Upper lobe of left lung (tissue), 6 donors: Measurements from ENCODE around the gene GMDS. TPM values are rescaled to one million over a fixed set of nuclear protein-coding genes. Genes with fewer than 3 reads are reported as not detected.
A peak's percentile ranks its signal among the peaks of the same experiment; 100 is the strongest.

Experiments
- ATAC-seq, 2 donors: fragments of 200-7000 bp; cut with Tn5 transposase; one replicate each; pipeline ENCODE4 v1.9.1; 2022; ENCODE audit warnings: mild to moderate bottlenecking in 2 of 2, moderate library complexity in 2 of 2; ENCODE audit not compliant: low FRiP score in 2 of 2
- DNase-seq, 2 donors: peaks; one replicate each; pipeline ENCODE4 v3.0.0-alpha.2; 2019 to 2020
- H3K27ac ChIP-seq, 4 donors: fragments of 200-600 bp; sonication (generic); one replicate each; pipeline ENCODE4 v1.5.1; 2016 to 2019
- H3K27me3 ChIP-seq, 4 donors: fragments of 200-600 bp; sonication (generic); one replicate each; pipeline ENCODE4 v1.5.1; 2017 to 2019
- H3K36me3 ChIP-seq, 4 donors: fragments of 200-600 bp; sonication (generic); one replicate each; pipeline ENCODE4 v1.5.1; 2016 to 2019
- H3K4me1 ChIP-seq, 4 donors: fragments of 200-600 bp; sonication (generic); one replicate each; pipeline ENCODE4 v1.5.1; 2018 to 2019
- H3K4me3 ChIP-seq, 4 donors: fragments of 200-600 bp; sonication (generic); one replicate each; pipeline ENCODE4 v1.5.1; 2017 to 2019; ENCODE audit warnings: mild to moderate bottlenecking in 2 of 4, moderate library complexity in 1 of 4
- H3K9me3 ChIP-seq, 4 donors: fragments of 200-600 bp; sonication (generic); one replicate each; pipeline ENCODE4 v1.5.1; 2018 to 2019
- CTCF ChIP-seq, 6 experiments: fragments of 450-650 bp in 4 of 6; fragments of 200-600 bp in 2 of 6; sonication (generic) in 2 of 6; IDR thresholded peaks; one replicate each; pipeline ENCODE4 v1.5.1; 2016 to 2019; ENCODE audit warnings: antibody characterized with exemption in 6 of 6
- EP300 ChIP-seq, 4 donors: sonication (generic); formaldehyde crosslinking; IDR thresholded peaks; one replicate each; pipeline ENCODE4 v1.5.1; 2017; ENCODE audit warnings: antibody characterized with exemption in 4 of 4, control low read depth in 2 of 4
- POLR2A ChIP-seq, 4 donors: fragments of 450-650 bp; IDR thresholded peaks; one replicate each; pipeline ENCODE4 v1.5.1; 2016 to 2017; ENCODE audit warnings: antibody characterized with exemption in 4 of 4, mild to moderate bottlenecking in 2 of 4
- POLR2AphosphoS5 ChIP-seq, 2 donors: sonication (generic); formaldehyde crosslinking; IDR thresholded peaks; one replicate each; pipeline ENCODE4 v1.5.1; 2017; ENCODE audit warnings: antibody characterized with exemption in 2 of 2
- WGBS, 2 donors: methylation state at CpG; one replicate each; pipeline ENCODE4 v1.1.5; 2017 to 2018; 5-methylcytosine and 5-hydroxymethylcytosine counted together
- total RNA-seq, 6 donors: library from RNA; depleted of rRNA in 4 of 6; stranded (reverse); fragments of >200 nt in 4 of 6; gene quantifications; one replicate each; pipeline versions ENCODE4 v1.1.0 to v1.2.1, GENCODE V29; 2016 to 2021
- donor health status: DM: no; HTN: no; CAD: no; lungs with moderate emphysema.
- donor health status: DM: no; HTN: yes; CAD: no; lungs with severe emphysema.

The GMDS gene
- total RNA-seq, 6 donors from 2014 or later, result 7.6 to 17.8 (median 14.1) TPM

- DNase-seq (peak in 1 of 2 donors; percentile 15), ATAC-seq (no peak)
- no peak overlapping the region for H3K4me3 ChIP-seq
- no peaks in the 10 kb centered on the region for H3K27me3 ChIP-seq
- H3K9me3 ChIP-seq, result peaks cover 0 to 3% (median 0%) of the 10 kb centered on the region in 4 donors
- no peaks in the 10 kb centered on the region for H3K36me3 ChIP-seq
- peaks cover 0 to 11% (median 7%) of the 10 kb centered on the region in 4 donors for H3K4me1 ChIP-seq
- TF ChIP-seq POLR2A (IDR thresholded peaks at IDR 0.05) (no peak), EP300 (IDR thresholded peaks at IDR 0.05) (no peak), POLR2AphosphoS5 (IDR thresholded peaks at IDR 0.05) (no peak), CTCF (IDR thresholded peaks at IDR 0.05) (no peak)
- WGBS, 2 donors, result 68 to 82% methylated on average over 11 of the region's 11 CpGs
- H3K27ac ChIP-seq, result no peak overlapping the region
Observed at GRCh38 chr6:1726341-1726768, 519.0 kb downstream of the GMDS start.

GRCh38 chr6:1724616-1725015 lies 520.8 kb downstream of the GMDS start:
- Histone ChIP-seq H3K27me3 (no peaks in the 10 kb centered on the region), H3K4me3 (no peak overlapping the region), H3K9me3 (no peaks in the 10 kb centered on the region), H3K36me3 (no peaks in the 10 kb centered on the region), H3K4me1 (peaks cover 0 to 11% (median 7%) of the 10 kb centered on the region in 4 donors), H3K27ac (peak overlapping the region in 2 of 4 donors; percentile 31 to 57)
- 47 to 51% methylated on average over 8 of the region's 8 CpGs for WGBS, 2 donors
- TF ChIP-seq POLR2AphosphoS5 (IDR thresholded peaks at IDR 0.05), result peak in 1 of 2 donors; percentile 75
- TF ChIP-seq EP300 (IDR thresholded peaks at IDR 0.05), result peak in 1 of 4 donors; percentile 16
- no peak for TF ChIP-seq POLR2A (IDR thresholded peaks at IDR 0.05)
- ATAC-seq (peak; percentile 68 to 91), DNase-seq (peak; percentile 54 to 72)

GRCh38 chr6:1724124-1724523 lies 521.3 kb downstream of the GMDS start:
- 60 to 68% methylated on average over 9 of the region's 9 CpGs for WGBS, 2 donors
- H3K4me1 ChIP-seq, result peaks cover 0 to 11% (median 7%) of the 10 kb centered on the region in 4 donors
- no peaks in the 10 kb centered on the region for H3K36me3 ChIP-seq
- no peak overlapping the region for H3K4me3 ChIP-seq
- H3K9me3 ChIP-seq, result no peaks in the 10 kb centered on the region
- H3K27me3 ChIP-seq, result no peaks in the 10 kb centered on the region
- ATAC-seq (no peak), DNase-seq (no peak)
- peak overlapping the region in 1 of 4 donors; percentile 31 for H3K27ac ChIP-seq
- TF ChIP-seq EP300 (IDR thresholded peaks at IDR 0.05) (no peak), CTCF (IDR thresholded peaks at IDR 0.05) (no peak), POLR2AphosphoS5 (IDR thresholded peaks at IDR 0.05) (no peak), POLR2A (IDR thresholded peaks at IDR 0.05) (no peak)

GRCh38 chr6:1722801-1723200 lies 522.6 kb downstream of the GMDS start:
- Histone ChIP-seq H3K4me3 (no peak overlapping the region), H3K27ac (no peak overlapping the region), H3K9me3 (no peaks in the 10 kb centered on the region), H3K27me3 (no peaks in the 10 kb centered on the region), H3K4me1 (peaks cover 0 to 11% (median 7%) of the 10 kb centered on the region in 4 donors), H3K36me3 (no peaks in the 10 kb centered on the region)
- ATAC-seq, result no peak
- TF ChIP-seq CTCF (IDR thresholded peaks at IDR 0.05) (no peak), EP300 (IDR thresholded peaks at IDR 0.05) (no peak), POLR2AphosphoS5 (IDR thresholded peaks at IDR 0.05) (no peak), POLR2A (IDR thresholded peaks at IDR 0.05) (no peak)
- 74% methylated on average over 2 of the region's 2 CpGs for WGBS, 2 donors
- no peak for DNase-seq

- Histone ChIP-seq H3K4me3 (no peak overlapping the region), H3K4me1 (peaks cover 0 to 11% (median 7%) of the 10 kb centered on the region in 4 donors), H3K27me3 (no peaks in the 10 kb centered on the region), H3K9me3 (no peaks in the 10 kb centered on the region), H3K36me3 (no peaks in the 10 kb centered on the region), H3K27ac (no peak overlapping the region)
- TF ChIP-seq CTCF (IDR thresholded peaks at IDR 0.05), result no peak
- no peak for DNase-seq
- WGBS, 2 donors, result 77 to 82% methylated on average over 8 of the region's 8 CpGs
- ATAC-seq, result no peak
Observed at GRCh38 chr6:1720620-1721322, 524.6 kb downstream of the GMDS start.
